Loucy (cell line): ENCODE data around the gene CRYBG2.

Experiments used
- H2AFZ ChIP-seq: fragments of 200-600 bp; sonication (generic); 2 replicates; pipeline ENCODE4 v1.6.0; 2016; ENCODE audit warnings: antibody characterized with exemption, mild to moderate bottlenecking, low read length, moderate library complexity
- H3F3A ChIP-seq: fragments of 200-600 bp; 2 replicates; pipeline ENCODE4 v1.6.0; 2016; ENCODE audit warnings: antibody characterized with exemption, low read depth, mild to moderate bottlenecking
- H3K27me3 ChIP-seq: fragments of 200-600 bp; sonication (generic); 2 replicates; pipeline ENCODE4 v1.6.1; 2014; ENCODE audit warnings: low read length, mild to moderate bottlenecking; ENCODE audit not compliant: insufficient read depth, poor library complexity, severe bottlenecking
- H3K36me3 ChIP-seq: fragments of 200-600 bp; sonication (generic); 2 replicates; pipeline ENCODE4 v1.6.1; 2016; ENCODE audit warnings: low read length; ENCODE audit not compliant: insufficient read depth
- H3K4me1 ChIP-seq: fragments of 200-600 bp; sonication (generic); 2 replicates; pipeline ENCODE4 v1.5.1; 2014; ENCODE audit warnings: low read length, mild to moderate bottlenecking; ENCODE audit not compliant: insufficient read depth, poor library complexity, severe bottlenecking
- H3K4me2 ChIP-seq: fragments of 200-600 bp; sonication (generic); 2 replicates; pipeline ENCODE4 v1.6.0; 2014; ENCODE audit warnings: antibody characterized with exemption, low read length, low read depth, mild to moderate bottlenecking; ENCODE audit not compliant: poor library complexity, severe bottlenecking
- H3K4me3 ChIP-seq: fragments of 200-600 bp; sonication (generic); 2 replicates; pipeline ENCODE4 v1.5.1; 2014; ENCODE audit warnings: low read length, mild to moderate bottlenecking, mixed read lengths; ENCODE audit not compliant: poor library complexity, severe bottlenecking
- H3K79me2 ChIP-seq: fragments of 200-600 bp; sonication (generic); 2 replicates; pipeline ENCODE4 v1.6.1; 2014; ENCODE audit warnings: low read length; ENCODE audit not compliant: insufficient read depth
- H3K9ac ChIP-seq: fragments of 200-600 bp; sonication (generic); 2 replicates; pipeline ENCODE4 v1.6.0; 2014; ENCODE audit warnings: mild to moderate bottlenecking, low read depth, low read length, moderate library complexity; ENCODE audit not compliant: poor library complexity, severe bottlenecking
- H3K9me2 ChIP-seq: fragments of 200-600 bp; sonication (generic); replicated peaks from 2 replicates; pipeline ENCODE4 v1.6.1; 2016; ENCODE audit warnings: low read depth, low read length, mixed read lengths
- H3K9me3 ChIP-seq: fragments of 200-600 bp; sonication (generic); 2 replicates; pipeline ENCODE4 v1.6.1; 2014; ENCODE audit warnings: mild to moderate bottlenecking, antibody characterized with exemption, low read length, low read depth; ENCODE audit not compliant: insufficient read depth
- H4K20me1 ChIP-seq: fragments of 200-600 bp; sonication (generic); 2 replicates; pipeline ENCODE4 v1.6.0; 2014; ENCODE audit warnings: antibody characterized with exemption, low read length, mild to moderate bottlenecking; ENCODE audit not compliant: insufficient read depth, poor library complexity, severe bottlenecking
- CTCF ChIP-seq: fragments of 200-600 bp; sonication (generic); conservative IDR thresholded peaks from 2 replicates; pipeline ENCODE4 v1.5.1; 2014; ENCODE audit warnings: mild to moderate bottlenecking, antibody characterized with exemption, low read length
- EZH2phosphoT487 ChIP-seq: fragments of 200-600 bp; IDR thresholded peaks from 2 replicates; pipeline ENCODE4 v1.6.1; 2018; ENCODE audit warnings: antibody characterized with exemption, mild to moderate bottlenecking, moderate library complexity, borderline replicate concordance

CRYBG2 gene

GRCh38 chr1:26370591-26371382 lies 16.9 kb upstream of the CRYBG2 start:
- Histone ChIP-seq H3K36me3 (no peaks in the 10 kb centered on the region), H3K4me3 (peak overlapping the region; percentile 73), H3F3A (peaks cover 21% of the 10 kb centered on the region), H2AFZ (no peak overlapping the region), H3K4me1 (peaks cover 76% of the 10 kb centered on the region), H3K9me3 (no peaks in the 10 kb centered on the region), H3K4me2 (peak overlapping the region; percentile 81), H3K79me2 (peaks cover 32% of the 10 kb centered on the region), H3K9me2 (no peaks in the 10 kb centered on the region), H4K20me1 (no peaks in the 10 kb centered on the region), H3K9ac (peak overlapping the region; percentile 85), H3K27me3 (no peaks in the 10 kb centered on the region)
- TF ChIP-seq EZH2phosphoT487, result no peak
- no peak for TF ChIP-seq CTCF

GRCh38 chr1:26368486-26368885 lies 14.6 kb upstream of the CRYBG2 start:
- no peak for TF ChIP-seq EZH2phosphoT487
- no peak for TF ChIP-seq CTCF
- no peak overlapping the region for H2AFZ ChIP-seq
- H3K79me2 ChIP-seq, result peaks cover 32% of the 10 kb centered on the region
- no peaks in the 10 kb centered on the region for H3K9me3 ChIP-seq
- H4K20me1 ChIP-seq, result no peaks in the 10 kb centered on the region
- H3K36me3 ChIP-seq, result no peaks in the 10 kb centered on the region
- peak overlapping the region; percentile 5 for H3K4me3 ChIP-seq
- H3F3A ChIP-seq, result peaks cover 13% of the 10 kb centered on the region
- peaks cover 70% of the 10 kb centered on the region for H3K4me1 ChIP-seq
- no peaks in the 10 kb centered on the region for H3K27me3 ChIP-seq
- H3K9ac ChIP-seq, result no peak overlapping the region
- peak overlapping the region; percentile 41 for H3K4me2 ChIP-seq
- H3K9me2 ChIP-seq, result no peaks in the 10 kb centered on the region

GRCh38 chr1:26368006-26368405 lies 14.1 kb upstream of the CRYBG2 start:
- peak overlapping the region; percentile 5 for H3K4me3 ChIP-seq
- no peaks in the 10 kb centered on the region for H3K27me3 ChIP-seq
- no peak for TF ChIP-seq CTCF
- no peak for TF ChIP-seq EZH2phosphoT487
- H3K36me3 ChIP-seq, result no peaks in the 10 kb centered on the region
- 0 out of 2 replicates have a peak, but pooled peaks cover 9% of the 10 kb centered on the region for H3F3A ChIP-seq
- peaks cover 32% of the 10 kb centered on the region for H3K79me2 ChIP-seq
- H3K9me3 ChIP-seq, result no peaks in the 10 kb centered on the region
- no peak overlapping the region for H2AFZ ChIP-seq
- H4K20me1 ChIP-seq, result no peaks in the 10 kb centered on the region
- peak overlapping the region; percentile 41 for H3K4me2 ChIP-seq
- H3K9ac ChIP-seq, result no peak overlapping the region
- H3K9me2 ChIP-seq, result no peaks in the 10 kb centered on the region
- peaks cover 70% of the 10 kb centered on the region for H3K4me1 ChIP-seq
